Sigmoid colon (tissue), 4 donors: ENCODE results near the gene ZBTB34.

Source experiments
- POLR2A ChIP-seq, 2 donors: fragments of 450-650 bp; IDR thresholded peaks; one replicate each; pipeline ENCODE4 v1.6.1; 2016; ENCODE audit warnings: antibody characterized with exemption in 2 of 2, mild to moderate bottlenecking in 2 of 2, moderate library complexity in 2 of 2
- POLR2AphosphoS5 ChIP-seq, 4 donors: sonication (generic); formaldehyde crosslinking; IDR thresholded peaks; one replicate each; pipeline ENCODE4 v1.6.1; 2017; ENCODE audit warnings: antibody characterized with exemption in 4 of 4
- TF ChIP-seq, protein P1 (sequence below), 4 experiments: fragments of 450-650 bp in 3 of 4; fragments of 200-600 bp in 1 of 4; IDR thresholded peaks; one replicate each; pipeline ENCODE4 v1.5.1; 2016 to 2019; ENCODE audit warnings: antibody characterized with exemption in 4 of 4, mild to moderate bottlenecking in 3 of 4, moderate library complexity in 2 of 4

DNA sequence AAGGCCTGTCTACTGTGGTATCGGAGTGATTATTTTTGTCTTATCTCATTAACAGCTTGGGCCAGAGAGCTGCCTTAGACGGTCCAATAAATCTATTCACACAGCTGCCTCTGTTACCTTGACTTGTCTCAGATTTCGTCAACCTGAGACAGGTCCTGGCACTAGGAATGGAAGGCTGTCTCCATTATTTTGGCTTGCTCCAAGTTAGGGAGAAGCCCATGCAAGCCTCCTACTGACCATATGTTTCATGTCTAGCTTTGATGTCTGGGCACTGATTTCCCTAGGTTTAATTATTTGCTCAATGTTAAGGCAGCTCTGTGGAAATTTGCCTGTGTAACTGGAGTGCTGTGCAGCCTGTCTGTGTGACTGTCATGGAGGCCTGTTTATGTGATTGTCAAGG lies 41.8 kb downstream of the ZBTB34 start:
- no peak for TF ChIP-seq POLR2A (IDR thresholded peaks at IDR 0.05)
- TF ChIP-seq, protein P1, sequence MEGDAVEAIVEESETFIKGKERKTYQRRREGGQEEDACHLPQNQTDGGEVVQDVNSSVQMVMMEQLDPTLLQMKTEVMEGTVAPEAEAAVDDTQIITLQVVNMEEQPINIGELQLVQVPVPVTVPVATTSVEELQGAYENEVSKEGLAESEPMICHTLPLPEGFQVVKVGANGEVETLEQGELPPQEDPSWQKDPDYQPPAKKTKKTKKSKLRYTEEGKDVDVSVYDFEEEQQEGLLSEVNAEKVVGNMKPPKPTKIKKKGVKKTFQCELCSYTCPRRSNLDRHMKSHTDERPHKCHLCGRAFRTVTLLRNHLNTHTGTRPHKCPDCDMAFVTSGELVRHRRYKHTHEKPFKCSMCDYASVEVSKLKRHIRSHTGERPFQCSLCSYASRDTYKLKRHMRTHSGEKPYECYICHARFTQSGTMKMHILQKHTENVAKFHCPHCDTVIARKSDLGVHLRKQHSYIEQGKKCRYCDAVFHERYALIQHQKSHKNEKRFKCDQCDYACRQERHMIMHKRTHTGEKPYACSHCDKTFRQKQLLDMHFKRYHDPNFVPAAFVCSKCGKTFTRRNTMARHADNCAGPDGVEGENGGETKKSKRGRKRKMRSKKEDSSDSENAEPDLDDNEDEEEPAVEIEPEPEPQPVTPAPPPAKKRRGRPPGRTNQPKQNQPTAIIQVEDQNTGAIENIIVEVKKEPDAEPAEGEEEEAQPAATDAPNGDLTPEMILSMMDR (IDR thresholded peaks at IDR 0.05): no peak
- no peak for TF ChIP-seq POLR2AphosphoS5 (IDR thresholded peaks at IDR 0.05)
